ENCODE data around the gene SERP1.

Gene SERP1

DNA sequence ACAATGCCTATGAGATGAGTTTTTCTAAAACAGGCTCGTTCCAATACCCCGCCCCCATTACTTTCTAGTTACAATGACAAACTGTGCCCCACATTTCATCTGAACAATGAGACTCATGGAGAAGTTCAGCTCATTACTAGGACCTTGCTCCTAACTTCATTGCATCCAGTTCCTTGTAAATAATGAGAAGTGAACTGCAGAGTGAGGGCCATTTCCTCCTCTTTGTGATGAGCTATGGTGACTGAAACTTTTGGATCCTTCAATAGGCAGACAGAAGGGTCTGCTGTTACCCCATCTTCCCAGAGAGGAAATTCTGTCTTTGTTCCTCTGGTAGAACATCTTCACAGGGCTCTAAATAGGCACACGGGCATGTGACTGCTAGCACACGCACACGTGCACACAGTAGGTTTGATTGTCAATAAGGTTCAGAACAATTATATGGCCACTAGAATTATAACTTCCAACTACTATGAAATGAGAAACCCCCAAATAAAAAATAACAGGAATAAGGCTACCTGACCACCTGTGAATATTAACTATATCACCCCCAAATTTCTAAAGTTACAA, 51.8 kb downstream of the SERP1 start:
- Histone ChIP-seq H3K36me3 (ENCODE audit: control insufficient read depth, insufficient read depth, low read length) (no peaks in the 10 kb centered on the region), H3K9ac (ENCODE audit: low read length) (no peak overlapping the region), H4K5ac (ENCODE audit: low read length) (no peak overlapping the region), H2BK5ac (ENCODE audit: low read length) (no peak overlapping the region), H3K4me3 (ENCODE audit: low read length) (no peak overlapping the region), H3K79me1 (ENCODE audit: low read length) (no peaks in the 10 kb centered on the region), H2BK15ac (replicated peaks; ENCODE audit: low read depth) (peak overlapping the region; percentile 45), H2AK5ac (ENCODE audit: low read length) (no peak overlapping the region), H3K4ac (ENCODE audit: low read depth, low read length) (peak overlapping the region; percentile 55), H2BK120ac (ENCODE audit: low read depth, low read length) (no peak overlapping the region), H3K56ac (ENCODE audit: low read length) (no peak overlapping the region), H3K79me2 (ENCODE audit: control insufficient read depth, insufficient read depth, low read length) (no peaks in the 10 kb centered on the region), H3K4me2 (ENCODE audit: low read length) (no peak overlapping the region), H3K27ac (ENCODE audit: low read depth, low read length) (no peak overlapping the region), H3K18ac (ENCODE audit: low read length) (no peak overlapping the region), H4K8ac (ENCODE audit: low read depth, low read length) (no peak overlapping the region), H3K23ac (ENCODE audit: low read length) (no peak overlapping the region), H3K27me3 (ENCODE audit: insufficient read depth, low read length, poor library complexity) (no peaks in the 10 kb centered on the region), H3K4me1 (ENCODE audit: control insufficient read depth, low read depth, low read length) (no peaks in the 10 kb centered on the region)
- no CpG with 5 or more reads among the region's 5 CpGs for WGBS (ENCODE audit: extremely low coverage, insufficient coverage, low lambda C conversion rate)
- DNase-seq, result no peak

Data from mesendoderm (in vitro differentiated cells).